ENCODE results near the gene RTN1. TPM values are rescaled to one million over a fixed set of nuclear protein-coding genes. Genes with fewer than 3 reads are reported as not detected.
A peak's percentile ranks its signal among the peaks of the same experiment; 100 is the strongest.

Gene RTN1
- total RNA-seq, 1 donor from 2014 or later = 0.80 TPM

DNA sequence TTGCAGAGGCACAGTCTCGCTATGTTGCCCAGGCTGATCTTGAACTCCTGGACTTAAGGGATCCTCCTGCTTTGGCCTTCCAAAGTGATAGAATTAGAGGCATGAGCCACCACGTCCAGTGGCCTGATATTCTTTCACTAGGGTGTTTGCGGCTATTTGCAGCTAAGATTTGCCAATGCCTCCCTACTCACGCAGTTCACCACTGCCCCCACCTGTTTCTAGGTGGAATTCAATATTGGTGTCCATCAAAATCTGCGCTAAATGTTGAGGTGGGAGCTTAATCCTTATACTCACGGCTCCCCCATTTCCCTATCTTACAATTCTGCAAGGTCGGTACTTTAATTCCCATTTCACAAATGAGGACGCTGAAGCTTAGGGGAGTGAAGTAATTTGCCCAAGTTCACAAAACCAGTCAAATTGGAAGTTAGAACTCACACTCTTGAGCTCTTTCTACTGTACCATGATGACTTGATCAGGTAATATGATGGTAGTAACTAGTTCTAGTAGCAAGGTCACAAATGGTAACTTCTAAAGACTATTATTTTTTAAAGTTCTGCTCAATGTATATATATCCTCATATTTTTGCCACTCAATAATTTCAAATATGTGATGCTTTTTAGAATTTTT lies 27.3 kb upstream of the RTN1 start:
- H3K27me3 ChIP-seq (ENCODE audit: low read depth) = peaks cover 9% of the 10 kb centered on the region
- DNase-seq = no peak
- peak; percentile 32 for TF ChIP-seq CTCF (IDR thresholded peaks at IDR 0.05; ENCODE audit: borderline replicate concordance)
- H3K36me3 ChIP-seq = no peaks in the 10 kb centered on the region
- peaks cover 9% of the 10 kb centered on the region for H3K9me3 ChIP-seq (replicated peaks)
- H3K4me1 ChIP-seq = no peaks in the 10 kb centered on the region
- intact Hi-C loops (cut with micrococcal nuclease) = no loop called here
- H3K27ac ChIP-seq (replicated peaks) = no peak overlapping the region
- H3K4me3 ChIP-seq = no peak overlapping the region

DNA sequence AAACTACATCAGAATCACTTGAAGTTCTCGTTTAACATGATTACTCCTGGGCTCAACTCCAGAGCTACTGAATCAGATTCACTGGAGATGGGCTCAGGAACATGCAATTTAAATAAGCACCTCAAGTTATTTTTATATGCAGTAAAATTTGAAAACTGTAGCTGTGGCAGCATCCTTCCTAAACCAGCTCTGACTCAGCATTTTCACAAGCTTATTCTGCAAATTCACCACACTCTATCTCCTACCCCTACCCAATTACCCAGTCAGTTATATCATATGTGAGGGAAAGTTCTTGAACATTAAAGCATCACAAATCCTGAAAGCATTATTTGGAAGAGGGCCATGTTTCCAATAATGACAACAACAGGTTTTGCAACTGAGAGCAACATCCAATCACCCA lies 25.1 kb upstream of the RTN1 start:
- DNase-seq = no peak
- Histone ChIP-seq H3K9me3 (replicated peaks) (no peaks in the 10 kb centered on the region), H3K27me3 (ENCODE audit: low read depth) (peaks cover 9% of the 10 kb centered on the region), H3K4me3 (no peak overlapping the region), H3K36me3 (no peaks in the 10 kb centered on the region), H3K4me1 (no peaks in the 10 kb centered on the region), H3K27ac (replicated peaks) (no peak overlapping the region)
- no peak for TF ChIP-seq CTCF (IDR thresholded peaks at IDR 0.05; ENCODE audit: borderline replicate concordance)
- intact Hi-C loops (cut with micrococcal nuclease) = no loop called here

GRCh38 chr14:59890676-59891075 lies 20.1 kb upstream of the RTN1 start:
- H3K27me3 ChIP-seq (ENCODE audit: low read depth) = no peaks in the 10 kb centered on the region

GRCh38 chr14:59882957-59883356 lies 12.4 kb upstream of the RTN1 start:
- H3K4me1 ChIP-seq = no peaks in the 10 kb centered on the region
- H3K4me3 ChIP-seq = no peak overlapping the region
- intact Hi-C loops (cut with micrococcal nuclease) = no loop called here
- H3K27me3 ChIP-seq (ENCODE audit: low read depth) = peaks cover 18% of the 10 kb centered on the region
- no peak overlapping the region for H3K27ac ChIP-seq (replicated peaks)
- no peaks in the 10 kb centered on the region for H3K9me3 ChIP-seq (replicated peaks)
- H3K36me3 ChIP-seq = no peaks in the 10 kb centered on the region
- no peak for TF ChIP-seq CTCF (IDR thresholded peaks at IDR 0.05; ENCODE audit: borderline replicate concordance)
- no peak for DNase-seq

More at GRCh38 chr14:59890676-59891075, 20.1 kb upstream of the RTN1 start:
- no peaks in the 10 kb centered on the region for H3K36me3 ChIP-seq
- H3K4me3 ChIP-seq = no peak overlapping the region
- H3K9me3 ChIP-seq (replicated peaks) = no peaks in the 10 kb centered on the region
- TF ChIP-seq CTCF (IDR thresholded peaks at IDR 0.05; ENCODE audit: borderline replicate concordance) = no peak
- intact Hi-C loops (cut with micrococcal nuclease) = no loop called here
- H3K27ac ChIP-seq (replicated peaks) = no peak overlapping the region
- H3K4me1 ChIP-seq = no peaks in the 10 kb centered on the region
- no peak for DNase-seq

GRCh38 chr14:59871166-59871495 lies 555 bp upstream of the RTN1 start:
- DNase-seq = no peak
- H3K9me3 ChIP-seq (replicated peaks) = peaks cover 7% of the 10 kb centered on the region
- intact Hi-C loops (cut with micrococcal nuclease) = no loop called here
- H3K4me1 ChIP-seq = peaks cover 18% of the 10 kb centered on the region
- H3K36me3 ChIP-seq = no peaks in the 10 kb centered on the region
- no peak for TF ChIP-seq CTCF (IDR thresholded peaks at IDR 0.05; ENCODE audit: borderline replicate concordance)
- no peak overlapping the region for H3K27ac ChIP-seq (replicated peaks)
- H3K27me3 ChIP-seq (ENCODE audit: low read depth) = peaks cover 80% of the 10 kb centered on the region
- peak overlapping the region; percentile 72 for H3K4me3 ChIP-seq

Data from left ventricle myocardium inferior (tissue), 1 donor.